Measurements from ENCODE around the gene ARPC2.

Gene ARPC2

GRCh38 chr2:218255446-218255845 lies 38.5 kb downstream of the ARPC2 start:
- DNase-seq (ENCODE audit: low read depth): peak; percentile 52

DNA sequence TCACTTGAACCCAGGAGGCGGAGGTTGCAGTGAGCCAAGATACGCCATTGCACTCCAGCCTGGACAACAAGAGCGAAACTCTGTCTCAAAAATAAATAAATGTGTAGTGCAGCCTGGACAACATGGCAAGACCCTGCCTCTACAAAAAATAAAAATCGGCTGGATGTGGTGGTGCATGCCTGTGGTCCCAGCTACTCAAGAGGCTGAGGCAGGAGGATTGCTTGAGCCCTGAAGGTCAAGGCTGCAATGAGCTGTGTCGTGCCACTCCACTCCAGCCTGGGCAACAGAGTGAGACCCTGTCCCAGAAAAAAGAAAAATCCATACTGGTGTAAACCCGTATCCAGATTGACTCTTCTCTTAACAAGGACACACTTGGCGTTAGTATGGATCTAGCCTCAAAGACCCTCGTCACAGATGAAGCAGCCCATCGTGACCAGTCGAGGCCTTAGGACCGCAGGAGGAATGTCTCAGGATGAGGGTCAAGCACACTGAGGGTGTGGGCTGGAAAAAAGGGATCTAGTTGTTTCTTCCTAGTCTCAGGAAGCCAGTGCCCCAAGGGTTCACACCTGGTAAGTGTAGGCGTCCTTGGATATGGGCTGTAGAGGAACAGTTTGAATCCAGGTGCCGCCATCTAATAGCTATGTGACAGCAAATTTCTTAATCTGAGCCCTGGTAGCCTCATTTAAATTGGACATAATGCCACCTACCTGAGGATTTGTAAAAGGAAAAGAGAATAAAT lies 39.8 kb downstream of the ARPC2 start:
- DNase-seq (ENCODE audit: low read depth): no peak

GRCh38 chr2:218257390-218257981 lies 40.5 kb downstream of the ARPC2 start:
- no peak for DNase-seq (ENCODE audit: low read depth)

DNA sequence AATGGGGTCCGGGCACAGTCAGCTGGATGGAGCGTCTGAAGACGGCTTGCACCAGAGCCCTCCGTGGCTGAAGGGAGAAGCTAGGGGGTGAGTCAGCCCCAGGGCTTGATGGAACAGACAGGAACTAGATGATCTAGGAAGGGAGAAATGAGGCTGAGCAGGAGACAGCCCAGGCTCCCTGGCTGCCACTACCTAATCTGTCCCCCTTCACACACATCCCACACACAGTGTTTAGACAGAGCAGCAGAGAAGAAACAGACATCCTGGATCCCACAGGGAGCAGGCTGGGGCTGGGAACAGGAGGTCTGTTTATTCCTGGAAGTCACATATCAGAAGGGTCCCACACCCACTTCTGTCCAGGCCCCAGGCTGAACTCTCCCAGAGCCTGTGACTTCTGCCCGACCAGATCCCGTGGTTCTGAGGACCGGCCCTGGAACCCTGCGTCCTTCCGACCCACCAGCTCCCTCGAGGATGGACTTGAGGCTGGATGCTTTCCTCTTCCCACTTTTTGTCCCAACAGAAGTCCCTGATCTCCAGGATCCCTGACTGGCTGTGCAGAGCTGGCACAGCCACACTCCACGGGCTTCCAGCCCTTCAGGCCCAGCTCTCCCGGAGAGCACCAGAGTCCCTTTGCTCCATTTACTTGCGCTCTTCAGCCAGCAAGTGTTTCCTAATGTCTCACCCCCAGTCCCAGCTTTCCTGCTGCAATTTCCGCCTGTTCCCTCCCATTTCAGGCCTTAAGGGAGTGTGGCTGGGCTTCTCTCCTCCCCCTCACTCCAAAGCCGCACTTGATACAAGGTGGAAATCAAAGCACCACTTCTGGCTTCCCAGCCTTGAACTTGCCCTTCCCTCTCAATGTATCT lies 42.3 kb downstream of the ARPC2 start:
- DNase-seq (ENCODE audit: low read depth): peak; percentile 47

DNA sequence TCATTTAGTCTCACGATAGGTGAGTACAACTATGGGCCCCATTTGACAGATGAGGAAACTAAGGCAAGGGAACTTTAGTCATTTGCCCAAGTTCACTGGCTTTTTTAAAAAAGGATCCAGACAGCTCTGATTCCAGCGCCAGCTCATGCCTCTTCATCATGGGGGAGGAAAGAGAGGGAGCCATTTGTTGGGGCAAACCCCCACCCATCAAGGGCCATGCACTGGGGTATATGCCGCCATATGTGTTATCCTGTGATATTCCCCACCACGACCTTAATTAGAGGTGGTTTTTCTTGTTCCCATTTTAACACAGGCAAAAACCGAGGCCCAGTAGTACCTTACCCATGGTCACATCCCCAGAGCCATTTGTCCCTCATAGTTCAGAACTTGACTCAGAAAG lies 43.2 kb downstream of the ARPC2 start:
- DNase-seq (ENCODE audit: low read depth): no peak

DNA sequence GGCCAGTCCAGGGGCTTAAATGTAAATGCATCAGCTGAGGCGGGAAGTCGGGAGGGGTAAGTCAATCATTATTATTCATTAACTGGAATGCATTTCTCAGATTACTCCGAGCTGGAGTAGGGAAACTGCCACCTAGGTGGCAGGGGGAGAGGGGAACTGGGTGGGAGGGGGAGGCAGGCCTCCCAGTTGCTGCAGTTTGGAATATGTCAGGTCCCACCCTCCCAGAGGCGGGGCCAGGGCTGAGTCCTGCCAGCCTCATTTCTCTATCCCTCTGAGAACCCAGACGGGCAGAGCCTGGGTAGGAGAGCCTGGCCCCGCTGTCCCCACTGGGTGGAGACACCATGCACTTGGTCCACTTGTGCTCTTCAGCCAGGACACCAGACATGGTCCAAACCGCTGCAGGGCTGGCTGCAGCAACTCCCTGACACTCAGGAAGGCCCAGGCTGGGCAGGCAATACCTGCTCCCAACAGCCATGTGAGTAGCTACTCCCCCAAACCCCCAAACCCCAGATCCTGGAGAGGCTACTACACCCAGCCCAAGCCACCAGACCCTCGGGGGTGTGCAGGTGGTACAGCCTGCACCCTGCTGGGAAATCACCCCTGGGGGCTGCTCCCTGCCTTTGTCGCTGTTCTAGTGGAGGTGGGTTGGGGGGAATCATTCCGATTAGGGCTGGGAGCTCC lies 43.9 kb downstream of the ARPC2 start, which contains the start of gene GPBAR1:
GPBAR1 (plus strand) TSS at position 274 of the 681 bp plus-strand sequence. CDS start 1,710 bp downstream, outside the sequence.
- DNase-seq (ENCODE audit: low read depth): no peak

GRCh38 chr2:218261423-218262236 lies 44.6 kb downstream of the ARPC2 start:
- no peak for DNase-seq (ENCODE audit: low read depth)

- no peak for DNase-seq (ENCODE audit: low read depth)
Observed at GRCh38 chr2:218262237-218262600, 45.2 kb downstream of the ARPC2 start.

GRCh38 chr2:218262631-218263586 lies 45.9 kb downstream of the ARPC2 start:
- no peak for DNase-seq (ENCODE audit: low read depth)

DNA sequence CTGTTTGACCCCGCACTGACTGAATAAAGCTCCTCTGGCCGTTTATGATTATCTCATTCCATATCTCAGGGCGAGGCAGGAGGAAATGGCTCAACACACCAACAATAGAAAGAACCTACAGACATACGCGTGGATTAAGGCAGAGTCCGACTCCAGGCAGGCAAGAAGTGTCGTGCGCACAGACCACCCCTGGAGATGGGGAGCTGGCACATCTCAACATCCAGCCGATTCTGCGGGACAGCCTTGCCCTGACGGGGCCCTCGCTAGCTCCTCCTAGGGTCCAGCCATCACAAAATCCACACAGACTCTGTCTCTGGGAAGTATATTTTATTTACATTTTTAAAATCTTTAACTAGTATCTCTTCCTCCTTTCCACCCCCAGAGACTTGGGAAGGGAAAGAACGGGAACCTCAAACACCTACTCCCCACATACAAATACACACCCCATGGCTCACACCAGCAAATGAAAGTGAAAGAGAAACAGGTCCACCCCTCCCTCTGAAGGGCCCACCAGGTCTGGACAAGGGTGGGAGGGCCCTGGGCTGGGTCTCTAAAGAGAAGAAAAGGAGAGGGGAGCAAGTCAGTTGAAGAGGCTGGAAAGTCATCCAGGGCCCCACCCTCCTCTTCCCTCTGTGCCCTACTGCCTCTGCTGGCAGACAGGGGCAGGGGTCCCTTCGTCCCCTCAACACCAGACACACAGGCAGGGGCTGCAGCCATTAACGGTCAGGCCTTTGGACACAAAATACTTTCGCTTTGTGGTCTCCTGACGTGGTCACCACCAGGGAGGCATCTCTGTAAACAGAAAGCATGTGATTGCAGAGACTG lies 47.0 kb downstream of the ARPC2 start:
- no peak for DNase-seq (ENCODE audit: low read depth)

- no peak for DNase-seq (ENCODE audit: low read depth)
Observed at GRCh38 chr2:218264773-218265561, 48.0 kb downstream of the ARPC2 start.

DNA sequence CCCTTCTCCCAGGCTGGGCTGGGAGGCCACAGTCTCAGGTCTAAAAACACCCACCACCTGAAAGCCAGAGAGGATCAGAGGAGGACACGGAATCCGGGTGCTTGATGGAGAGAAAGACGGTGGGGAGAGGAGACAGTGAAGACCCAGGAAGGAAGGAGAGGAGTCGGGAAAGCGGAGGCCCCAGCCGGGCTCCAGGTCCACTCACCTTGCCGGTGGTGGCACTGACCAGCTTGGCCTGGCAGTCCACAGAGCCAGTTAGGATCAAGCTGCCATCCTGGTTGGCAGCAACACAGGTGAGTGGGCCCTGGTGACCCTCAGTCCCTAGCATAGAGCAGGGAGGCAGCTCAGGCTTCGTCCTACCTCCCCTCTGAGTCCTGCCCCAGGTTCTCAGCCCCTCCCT lies 48.6 kb downstream of the ARPC2 start:
- no peak for DNase-seq (ENCODE audit: low read depth)

GRCh38 chr2:218266316-218266979 lies 49.5 kb downstream of the ARPC2 start:
- DNase-seq (ENCODE audit: low read depth): no peak

DNA sequence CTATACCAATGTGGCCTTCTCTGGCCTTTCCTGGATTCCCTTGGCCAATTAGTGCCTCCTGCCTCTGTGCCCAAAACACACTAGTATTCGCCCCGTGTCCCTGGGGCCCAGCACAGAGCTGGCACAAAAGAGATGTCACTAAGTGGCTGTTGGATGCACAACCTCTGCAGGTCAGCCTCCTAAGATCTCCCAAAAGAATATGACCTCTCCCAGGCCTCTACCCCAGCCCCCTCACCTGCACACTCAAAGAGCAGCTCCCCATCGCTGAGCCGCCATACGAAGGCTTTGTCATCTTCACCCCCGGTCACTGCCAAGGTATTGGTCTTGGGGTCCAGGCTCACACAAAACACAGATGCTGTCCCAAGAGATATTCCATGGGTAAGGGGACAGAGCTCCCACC lies 50.3 kb downstream of the ARPC2 start:
- DNase-seq (ENCODE audit: low read depth): no peak

DNA sequence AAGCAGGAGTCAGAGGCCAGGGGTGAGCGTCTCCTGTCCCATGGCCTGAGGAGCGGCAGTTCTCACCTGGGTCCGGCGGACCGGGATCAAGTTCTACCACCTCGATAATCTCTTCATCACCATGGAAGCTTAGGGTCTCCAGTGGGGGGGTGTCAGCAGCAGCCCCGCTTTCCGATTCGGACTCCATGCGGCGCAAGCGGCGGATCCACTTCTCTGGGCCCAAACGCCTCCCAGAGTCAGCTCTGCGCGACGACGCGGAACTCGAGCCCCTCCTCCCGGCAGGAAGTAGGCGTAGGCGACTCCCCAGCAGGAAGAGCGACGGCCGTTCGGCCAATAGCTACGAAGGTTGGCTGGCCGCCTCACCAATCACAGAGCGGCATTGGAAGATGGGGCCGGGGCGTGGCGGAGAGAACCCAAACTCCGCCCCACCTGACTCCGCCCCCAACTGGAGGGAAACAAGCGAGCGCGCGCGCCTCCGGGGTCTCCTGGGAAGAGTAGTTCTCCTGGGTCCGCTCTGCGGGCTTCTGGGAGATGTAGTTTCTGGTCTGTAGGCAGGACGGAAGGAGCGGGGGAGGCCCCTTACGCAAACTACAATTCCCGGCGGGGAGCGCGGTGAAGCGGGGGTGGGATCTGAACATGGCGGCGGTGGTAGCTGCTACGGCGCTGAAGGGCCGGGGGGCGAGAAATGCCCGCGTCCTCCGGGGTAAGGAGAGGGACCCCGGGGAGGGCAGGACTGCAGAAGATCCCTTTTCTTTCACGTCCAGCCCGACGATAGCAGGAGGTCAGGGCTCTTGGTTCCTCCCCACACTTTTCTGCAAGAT lies 53.1 kb downstream of the ARPC2 start, which contains the start of the genes AAMP and PNKD:
AAMP (minus strand) TSS at position 238 of the 821 bp plus-strand sequence; CDS start at position 187, 51 bp downstream.
PNKD (plus strand) TSS at position 620 of the 821 bp plus-strand sequence; CDS start at position 637, 17 bp downstream.
- peak; percentile 99 for DNase-seq (ENCODE audit: low read depth)

DNA sequence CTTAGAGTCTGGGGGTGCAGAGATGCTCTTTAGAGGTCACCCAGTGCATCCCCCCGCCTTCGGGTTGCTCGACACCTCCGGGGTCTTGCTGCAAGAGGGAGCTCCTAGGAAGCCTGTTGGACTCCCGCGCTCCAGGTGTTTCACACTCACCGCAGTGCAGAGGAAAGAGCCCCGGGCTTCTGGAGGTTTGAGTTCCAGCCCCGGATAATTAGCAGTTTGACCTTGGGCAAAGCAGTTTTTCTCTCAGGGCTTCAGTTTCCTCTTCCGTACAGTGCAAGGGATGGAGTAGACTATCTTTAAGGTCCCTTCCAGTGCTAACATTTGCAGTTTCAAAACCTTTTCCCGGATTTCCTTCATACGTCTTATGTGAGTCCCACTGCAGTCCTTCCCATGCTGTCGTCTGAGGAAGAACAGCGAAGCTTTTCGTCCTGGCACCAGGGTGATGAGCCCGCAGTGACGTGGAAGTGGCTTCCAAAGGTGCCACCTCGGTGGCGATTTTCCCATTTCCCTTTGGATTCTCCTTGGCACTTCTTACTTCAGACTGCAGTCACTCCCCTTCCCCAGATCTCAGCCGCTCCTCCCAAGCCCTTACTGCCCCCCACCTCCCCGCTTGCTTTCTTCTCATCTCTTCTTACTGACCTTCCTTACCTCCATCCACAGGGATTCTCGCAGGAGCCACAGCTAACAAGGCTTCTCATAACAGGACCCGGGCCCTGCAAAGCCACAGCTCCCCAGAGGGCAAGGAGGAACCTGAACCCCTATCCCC lies 53.9 kb downstream of the ARPC2 start:
- DNase-seq (ENCODE audit: low read depth): no peak

All from stromal cell of bone marrow (primary cell).